Endothelial cell of umbilical vein (primary cell): ENCODE results near the gene CLN6. TPM values are rescaled to one million over a fixed set of nuclear protein-coding genes. Genes with fewer than 3 reads are reported as not detected.

ENCODE experiments used
- BruUV-seq: library from RNA; stranded (reverse); fragments of 400-500 nt; replicated peaks from 2 replicates; lab custom pipeline; 2021; lab: Mats Ljungman, UMichigan
- CTCF ChIA-PET: fragments of 300-600, 350-600 bp; sonication (Branson Sonifier 250); formaldehyde crosslinking; loops from one replicate; lab custom pipeline; 2021; ENCODE audit warnings: antibody characterized with exemption, inconsistent platforms; lab: Charles Lee
- POLR2A ChIA-PET: fragments of 300-600, 350-600 bp; sonication (Branson Sonifier 250); formaldehyde crosslinking; loops from one replicate; lab custom pipeline; 2021; ENCODE audit warnings: antibody characterized with exemption, inconsistent platforms; lab: Charles Lee
- DNase-seq: peaks from one replicate; pipeline ENCODE4 v3.0.0-alpha.2; 2011; ENCODE audit warnings: low read depth, low spot score
- FAIRE-seq: peaks from 2 replicates; lab custom pipeline; 2011; peaks lifted over from hg19 to GRCh38; lab: Jason Lieb, UNC
- H2AFZ ChIP-seq: 2 replicates; pipeline ENCODE4 v1.6.0; 2012; ENCODE audit warnings: low read depth, low read length, control low read depth, inconsistent platforms
- H3K27ac ChIP-seq: 2 replicates; pipeline ENCODE4 v1.5.1; 2011; ENCODE audit warnings: low read depth, mild to moderate bottlenecking, control low read depth, low read length, moderate library complexity; ENCODE audit not compliant: insufficient read depth
- H3K27me3 ChIP-seq, 2 experiments: 2 replicates each; pipeline versions ENCODE4 v1.6.0 to v1.6.1; 2011; ENCODE audit warnings: low read length in 2 of 2, mixed read lengths in 1 of 2; ENCODE audit not compliant: control insufficient read depth in 2 of 2, insufficient read depth in 2 of 2
- H3K36me3 ChIP-seq, 2 experiments: 2 replicates in 1 of 2; 3 replicates in 1 of 2; pipeline ENCODE4 v1.5.1; 2011; ENCODE audit warnings: low read length in 2 of 2, mild to moderate bottlenecking in 1 of 2, moderate library complexity in 1 of 2; ENCODE audit not compliant: control insufficient read depth in 2 of 2, insufficient read depth in 2 of 2; ENCODE audit errors: extremely low read depth in 1 of 2
- H3K4me1 ChIP-seq: 3 replicates; pipeline ENCODE4 v1.5.1; 2011; ENCODE audit warnings: mild to moderate bottlenecking, low read length; ENCODE audit not compliant: control insufficient read depth, insufficient read depth; ENCODE audit errors: extremely low read depth
- H3K4me2 ChIP-seq: 2 replicates; pipeline ENCODE4 v1.6.1; 2011; ENCODE audit warnings: low read length, control low read depth, mixed read lengths; ENCODE audit not compliant: insufficient read depth
- H3K4me3 ChIP-seq, 3 experiments: fragments of 200-600 bp in 1 of 3; sonication (generic), shearing (Covaris generic) in 1 of 3; replicated peaks in 1 of 3; 2 replicates each; pipeline ENCODE4 v1.5.1; 2011 to 2016; ENCODE audit warnings: control low read depth in 3 of 3, low read length in 3 of 3, mild to moderate bottlenecking in 2 of 3, inconsistent platforms in 1 of 3, low read depth in 1 of 3, moderate library complexity in 1 of 3; ENCODE audit not compliant: insufficient read depth in 1 of 3
- H3K79me2 ChIP-seq: 2 replicates; pipeline ENCODE4 v1.6.0; 2012; ENCODE audit warnings: low read length, inconsistent platforms; ENCODE audit not compliant: control insufficient read depth, insufficient read depth
- H3K9ac ChIP-seq: replicated peaks from 2 replicates; pipeline ENCODE3; 2011; ENCODE audit warnings: low read length, control low read depth; ENCODE audit not compliant: insufficient read depth; ENCODE audit errors: extremely low read depth
- H3K9me1 ChIP-seq: replicated peaks from 3 replicates; pipeline ENCODE4 v1.6.0; 2011; ENCODE audit warnings: mild to moderate bottlenecking, low read length; ENCODE audit not compliant: control insufficient read depth, insufficient read depth; ENCODE audit errors: extremely low read depth
- H3K9me3 ChIP-seq: replicated peaks from 2 replicates; pipeline ENCODE4 v1.5.1; 2012; ENCODE audit warnings: low read length, inconsistent platforms; ENCODE audit not compliant: control insufficient read depth, insufficient read depth
- H4K20me1 ChIP-seq: replicated peaks from 2 replicates; pipeline ENCODE3; 2011; ENCODE audit warnings: mild to moderate bottlenecking, low read length; ENCODE audit not compliant: control insufficient read depth, insufficient read depth; ENCODE audit errors: extremely low read depth
- EZH2 ChIP-seq: IDR thresholded peaks from 2 replicates; pipeline ENCODE4 v1.6.1; 2012; ENCODE audit warnings: borderline replicate concordance, low read depth, mild to moderate bottlenecking, moderate library complexity, low read length, inconsistent platforms; ENCODE audit not compliant: severe bottlenecking
- FOS ChIP-seq: IDR thresholded peaks from 2 replicates; pipeline ENCODE4 v1.6.1; 2011; ENCODE audit warnings: mild to moderate bottlenecking, low read length, moderate library complexity, borderline replicate concordance; ENCODE audit not compliant: insufficient read depth
- GATA2 ChIP-seq: IDR thresholded peaks from 2 replicates; pipeline ENCODE4 v1.7.0; 2011; ENCODE audit warnings: low read depth, mild to moderate bottlenecking, moderate library complexity, mixed read lengths, low read length; ENCODE audit not compliant: insufficient read length, insufficient read depth
- MYC ChIP-seq: IDR thresholded peaks from one replicate; pipeline ENCODE4 v1.6.1; 2011; ENCODE audit warnings: mild to moderate bottlenecking, low read depth, low read length
- POLR2A ChIP-seq: IDR thresholded peaks from 2 replicates; pipeline ENCODE4 v1.6.1; 2012; ENCODE audit warnings: low read depth, mild to moderate bottlenecking, control low read depth, low read length
- dilution Hi-C: fragments of 300-500 bp; cut with MboI; formaldehyde crosslinking; loops from one replicate; pipeline ENCODE4 v1.15.0; 2019; ENCODE audit warnings: low sequenced_read_pairs; ENCODE audit not compliant: extremely low pct_ligation_motif_present
- intact Hi-C: fragments of 100-400 bp; cut with micrococcal nuclease; formaldehyde crosslinking; loops from one replicate; pipeline ENCODE4 v1.10.0; 2022
- polyA plus RNA-seq, 4 experiments: library from polyadenylated mRNA; depleted of rRNA in 3 of 4; stranded (reverse) in 3 of 4; unstranded in 1 of 4; fragments of >200 nt; gene quantifications; 2 replicates each; pipeline versions ENCODE4 v1.2.1 to v1.2.3, GENCODE V29; 2011 to 2012; ENCODE audit warnings: missing spikeins in 1 of 4
- total RNA-seq: library from RNA; stranded (reverse); gene quantifications from 2 replicates; pipeline ENCODE4 v1.2.3, GENCODE V29; 2021
- TF ChIP-seq, protein P1 (sequence below), 2 donors: IDR thresholded peaks; 1 replicate in 1 of 2; 2 replicates in 1 of 2; pipeline ENCODE4 v1.5.1; 2011; ENCODE audit warnings: low read length in 2 of 2, mild to moderate bottlenecking in 2 of 2, moderate library complexity in 2 of 2, control low read depth in 1 of 2, inconsistent platforms in 1 of 2, low read depth in 1 of 2; ENCODE audit not compliant: insufficient read depth in 1 of 2; ENCODE audit errors: extremely low read depth in 1 of 2
- TF ChIP-seq, protein P2 (sequence below): IDR thresholded peaks from 2 replicates; pipeline ENCODE4 v1.6.1; 2011; ENCODE audit not compliant: insufficient read depth, insufficient read length

CLN6 gene
- total and polyA plus RNA-seq, 2 donors (not counting 3 experiments of a cell fraction or from before 2014, with no cell fraction given), result 53.9 to 75.5 TPM

DNA sequence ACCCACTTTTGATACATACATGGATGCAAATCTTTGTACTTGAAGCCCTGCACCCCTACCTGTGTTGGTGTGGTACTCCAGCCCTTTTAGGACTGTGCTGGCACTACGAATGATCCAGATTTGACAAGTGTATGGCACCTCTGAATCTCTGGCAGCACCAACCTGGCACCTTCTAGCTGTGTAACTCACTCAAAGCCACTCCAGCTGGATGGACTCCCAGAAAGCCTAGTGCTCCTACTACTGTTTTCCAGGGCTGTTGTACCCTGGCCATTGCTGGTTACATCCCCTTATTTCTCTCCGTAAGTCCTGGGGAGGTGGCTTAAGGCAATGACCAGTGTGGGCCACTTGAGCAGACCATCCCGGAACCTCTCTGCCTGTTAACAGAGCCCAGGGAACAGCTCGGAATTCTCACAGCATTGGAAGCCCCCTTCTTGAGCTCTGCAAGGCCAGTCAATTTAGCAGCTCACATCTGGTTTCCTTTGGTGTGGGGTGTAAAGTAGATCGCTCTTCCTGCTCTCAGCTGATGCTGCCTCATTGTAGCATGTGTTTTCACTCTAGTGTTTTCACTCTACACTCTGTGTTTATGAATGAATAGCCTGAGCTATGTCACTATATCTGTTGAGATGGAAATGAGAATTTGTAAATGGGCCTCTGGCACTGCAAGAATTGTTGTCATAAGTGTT lies 36.6 kb downstream of the CLN6 start:
- H3K27me3 ChIP-seq, result no peaks in the 10 kb centered on the region
- no peaks in the 10 kb centered on the region for H3K79me2 ChIP-seq
- no peak overlapping the region for H3K9ac ChIP-seq
- no peak overlapping the region for H2AFZ ChIP-seq
- CTCF ChIA-PET, result interaction anchor here (1.0 kb wide), 1 partner anchor 113 kb away, joined by 3 read pairs; no protein-coding TSS in a partner anchor
- POLR2A ChIA-PET, result no interaction called here
- H3K4me3 ChIP-seq, result no peak overlapping the region
- no peak for TF ChIP-seq POLR2A
- TF ChIP-seq EZH2, result no peak
- TF ChIP-seq MYC, result no peak
- TF ChIP-seq FOS, result no peak
- TF ChIP-seq GATA2, result no peak
- TF ChIP-seq, protein P1, sequence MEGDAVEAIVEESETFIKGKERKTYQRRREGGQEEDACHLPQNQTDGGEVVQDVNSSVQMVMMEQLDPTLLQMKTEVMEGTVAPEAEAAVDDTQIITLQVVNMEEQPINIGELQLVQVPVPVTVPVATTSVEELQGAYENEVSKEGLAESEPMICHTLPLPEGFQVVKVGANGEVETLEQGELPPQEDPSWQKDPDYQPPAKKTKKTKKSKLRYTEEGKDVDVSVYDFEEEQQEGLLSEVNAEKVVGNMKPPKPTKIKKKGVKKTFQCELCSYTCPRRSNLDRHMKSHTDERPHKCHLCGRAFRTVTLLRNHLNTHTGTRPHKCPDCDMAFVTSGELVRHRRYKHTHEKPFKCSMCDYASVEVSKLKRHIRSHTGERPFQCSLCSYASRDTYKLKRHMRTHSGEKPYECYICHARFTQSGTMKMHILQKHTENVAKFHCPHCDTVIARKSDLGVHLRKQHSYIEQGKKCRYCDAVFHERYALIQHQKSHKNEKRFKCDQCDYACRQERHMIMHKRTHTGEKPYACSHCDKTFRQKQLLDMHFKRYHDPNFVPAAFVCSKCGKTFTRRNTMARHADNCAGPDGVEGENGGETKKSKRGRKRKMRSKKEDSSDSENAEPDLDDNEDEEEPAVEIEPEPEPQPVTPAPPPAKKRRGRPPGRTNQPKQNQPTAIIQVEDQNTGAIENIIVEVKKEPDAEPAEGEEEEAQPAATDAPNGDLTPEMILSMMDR (IDR thresholded peaks at IDR 0.05; ENCODE audit: extremely low read depth in 1 of 2, insufficient read depth in 1 of 2, low read depth in 1 of 2, low read length in 2 of 2), result no peak
- TF ChIP-seq, protein P2, sequence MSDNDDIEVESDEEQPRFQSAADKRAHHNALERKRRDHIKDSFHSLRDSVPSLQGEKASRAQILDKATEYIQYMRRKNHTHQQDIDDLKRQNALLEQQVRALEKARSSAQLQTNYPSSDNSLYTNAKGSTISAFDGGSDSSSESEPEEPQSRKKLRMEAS, result no peak
- H4K20me1 ChIP-seq, result no peaks in the 10 kb centered on the region
- H3K9me3 ChIP-seq, result no peaks in the 10 kb centered on the region
- no peak overlapping the region for H3K4me2 ChIP-seq
- intact Hi-C loops (no loop called here), dilution Hi-C loops (no loop called here)
- no peaks in the 10 kb centered on the region for H3K4me1 ChIP-seq
- no peak for FAIRE-seq
- peaks cover 10 to 15% of the 10 kb centered on the region in 2 experiments for H3K36me3 ChIP-seq
- H3K27ac ChIP-seq, result no peak overlapping the region
- no TSS peak for BruUV-seq
- no peak for DNase-seq
- no peaks in the 10 kb centered on the region for H3K9me1 ChIP-seq
